Esophagus squamous epithelium (tissue), 5 donors: ENCODE measurements around the gene RXRG. TPM values are rescaled to one million over a fixed set of nuclear protein-coding genes. Genes with fewer than 3 reads are reported as not detected.

Source experiments
- DNase-seq: peaks from one replicate; lab custom pipeline; 2025; lab: John Stamatoyannopoulos, UW
- H3K27ac ChIP-seq, 4 donors: fragments of 200-600 bp; sonication (generic); one replicate each; pipeline ENCODE4 v1.5.1; 2016 to 2019; ENCODE audit warnings: mild to moderate bottlenecking in 1 of 4
- H3K27me3 ChIP-seq, 4 donors: fragments of 200-600 bp; sonication (generic); 1 replicate in 3 of 4; 2 replicates in 1 of 4; pipeline versions ENCODE4 v1.5.1 to v1.6.0; 2017 to 2021; ENCODE audit warnings: antibody characterized with exemption in 1 of 4
- H3K36me3 ChIP-seq, 3 donors: fragments of 200-600 bp; sonication (generic); one replicate each; pipeline ENCODE4 v1.5.1; 2016 to 2019
- H3K4me1 ChIP-seq, 3 donors: fragments of 200-600 bp; sonication (generic); one replicate each; pipeline ENCODE4 v1.5.1; 2017 to 2019
- H3K4me3 ChIP-seq, 4 donors: fragments of 200-600 bp; sonication (generic); 1 replicate in 3 of 4; 2 replicates in 1 of 4; pipeline ENCODE4 v1.5.1; 2016 to 2019; ENCODE audit warnings: mild to moderate bottlenecking in 2 of 4, moderate library complexity in 1 of 4
- H3K9me3 ChIP-seq, 3 donors: fragments of 200-600 bp; sonication (generic); one replicate each; pipeline ENCODE4 v1.5.1; 2016 to 2019
- POLR2A ChIP-seq, 4 donors: fragments of 450-650 bp; IDR thresholded peaks; one replicate each; pipeline ENCODE4 v1.6.1; 2017; ENCODE audit warnings: antibody characterized with exemption in 4 of 4, mild to moderate bottlenecking in 4 of 4, moderate library complexity in 3 of 4
- WGBS, 2 donors: methylation state at CpG; one replicate each; pipeline ENCODE4 v1.1.5; 2018; 5-methylcytosine and 5-hydroxymethylcytosine counted together
- intact Hi-C: fragments of 100-400 bp; cut with DNase I; formaldehyde crosslinking; loops from one replicate; pipeline ENCODE4 v1.15.0; 2022
- total RNA-seq, 4 donors: library from RNA; depleted of rRNA; stranded (reverse); fragments of >200 nt; gene quantifications; one replicate each; pipeline ENCODE4 v1.1.0, GENCODE V29; 2016
- TF ChIP-seq, protein P1 (sequence below), 6 experiments: fragments of 450-650 bp in 4 of 6; fragments of 200-600 bp in 2 of 6; sonication (generic) in 2 of 6; IDR thresholded peaks; one replicate each; pipeline ENCODE4 v1.5.1; 2016 to 2019; ENCODE audit warnings: antibody characterized with exemption in 6 of 6, mild to moderate bottlenecking in 4 of 6, moderate library complexity in 4 of 6
- donor health status: DM: yes; HTN: yes; CAD: no.

Gene RXRG
- total RNA-seq, 4 donors from 2014 or later: 0.15 to 0.38 TPM; not detected in 2

DNA sequence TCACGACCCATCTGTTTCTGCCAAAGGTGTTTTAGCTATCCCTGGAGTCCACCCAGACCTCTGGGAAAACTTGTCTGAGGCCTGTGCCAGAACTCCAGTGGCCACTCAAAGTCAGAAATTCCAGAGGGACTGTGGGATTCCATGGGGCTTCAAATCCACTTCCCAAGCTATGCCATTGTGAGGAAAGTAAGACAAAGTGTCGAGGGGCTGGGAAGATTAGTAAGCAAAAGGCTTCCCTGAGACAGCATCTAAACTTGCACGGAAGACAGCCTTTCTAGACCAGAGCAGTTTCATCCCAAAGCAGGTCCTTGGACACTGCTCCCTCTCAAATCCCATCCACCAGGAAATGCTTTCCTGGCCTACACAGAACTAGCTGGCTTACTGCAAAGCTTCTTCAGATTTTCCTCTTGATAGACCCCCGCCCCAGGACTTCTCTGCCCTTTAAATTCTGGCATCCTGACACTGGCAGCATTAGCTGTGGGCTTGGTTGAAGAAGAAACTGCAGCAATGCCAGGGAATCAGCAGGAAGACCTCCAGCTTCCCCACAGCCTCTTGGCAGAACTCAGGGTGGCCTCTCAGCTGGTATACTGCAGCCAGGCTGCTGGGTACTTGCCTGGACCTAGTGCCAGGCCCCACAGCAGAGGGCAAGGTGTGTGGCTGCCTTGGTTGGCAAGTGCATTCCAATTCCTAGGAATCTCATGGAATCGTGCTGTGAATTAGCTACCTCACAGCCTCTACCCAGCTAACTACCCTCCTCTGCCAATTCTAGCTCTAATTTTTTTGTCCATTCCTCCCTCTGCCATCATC is 61.1 kb downstream of the RXRG start:
- Histone ChIP-seq H3K4me1 (peaks cover 4 to 23% (median 11%) of the 10 kb centered on the region in 3 donors), H3K27me3 (peaks cover 0 to 31% (median 0%) of the 10 kb centered on the region in 4 donors), H3K9me3 (no peaks in the 10 kb centered on the region), H3K4me3 (no peak overlapping the region), H3K27ac (peak overlapping the region in 1 of 4 donors; percentile 7), H3K36me3 (no peaks in the 10 kb centered on the region)
- TF ChIP-seq, protein P1, sequence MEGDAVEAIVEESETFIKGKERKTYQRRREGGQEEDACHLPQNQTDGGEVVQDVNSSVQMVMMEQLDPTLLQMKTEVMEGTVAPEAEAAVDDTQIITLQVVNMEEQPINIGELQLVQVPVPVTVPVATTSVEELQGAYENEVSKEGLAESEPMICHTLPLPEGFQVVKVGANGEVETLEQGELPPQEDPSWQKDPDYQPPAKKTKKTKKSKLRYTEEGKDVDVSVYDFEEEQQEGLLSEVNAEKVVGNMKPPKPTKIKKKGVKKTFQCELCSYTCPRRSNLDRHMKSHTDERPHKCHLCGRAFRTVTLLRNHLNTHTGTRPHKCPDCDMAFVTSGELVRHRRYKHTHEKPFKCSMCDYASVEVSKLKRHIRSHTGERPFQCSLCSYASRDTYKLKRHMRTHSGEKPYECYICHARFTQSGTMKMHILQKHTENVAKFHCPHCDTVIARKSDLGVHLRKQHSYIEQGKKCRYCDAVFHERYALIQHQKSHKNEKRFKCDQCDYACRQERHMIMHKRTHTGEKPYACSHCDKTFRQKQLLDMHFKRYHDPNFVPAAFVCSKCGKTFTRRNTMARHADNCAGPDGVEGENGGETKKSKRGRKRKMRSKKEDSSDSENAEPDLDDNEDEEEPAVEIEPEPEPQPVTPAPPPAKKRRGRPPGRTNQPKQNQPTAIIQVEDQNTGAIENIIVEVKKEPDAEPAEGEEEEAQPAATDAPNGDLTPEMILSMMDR (IDR thresholded peaks at IDR 0.05): no peak
- TF ChIP-seq POLR2A (IDR thresholded peaks at IDR 0.05): no peak
- no peak for DNase-seq
- intact Hi-C loops: no loop called here
- 38 to 67% methylated on average over 3 to 5 of the region's 5 CpGs for WGBS, 2 donors

DNA sequence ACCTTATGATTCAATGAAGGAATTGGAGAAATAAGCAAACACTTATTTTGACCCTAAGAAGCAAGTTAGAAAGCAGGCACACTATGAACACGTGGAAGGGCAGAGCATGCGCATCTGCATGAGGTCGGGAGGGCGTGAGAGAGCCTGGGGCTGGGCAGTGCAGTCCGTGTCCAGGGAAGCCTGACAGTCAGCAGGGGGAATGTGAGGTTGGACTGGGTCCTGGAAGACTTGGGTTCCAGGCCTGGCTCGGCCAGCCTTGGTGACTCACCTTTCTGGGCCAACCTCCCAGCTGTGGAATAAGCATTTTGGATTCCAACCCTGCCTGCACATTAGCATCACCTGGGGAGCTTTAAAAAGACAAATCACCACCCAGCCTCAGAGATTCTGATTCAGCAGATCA is 61.9 kb downstream of the RXRG start:
- no peaks in the 10 kb centered on the region for H3K36me3 ChIP-seq
- H3K9me3 ChIP-seq: no peaks in the 10 kb centered on the region
- intact Hi-C loops: no loop called here
- H3K4me1 ChIP-seq: peaks cover 4 to 22% (median 11%) of the 10 kb centered on the region in 3 donors
- WGBS, 2 donors: 25 to 31% methylated on average over 6 of the region's 6 CpGs
- no peak overlapping the region for H3K27ac ChIP-seq
- DNase-seq: no peak
- H3K4me3 ChIP-seq: no peak overlapping the region
- TF ChIP-seq, protein P1 (IDR thresholded peaks at IDR 0.05): no peak
- TF ChIP-seq POLR2A (IDR thresholded peaks at IDR 0.05): no peak
- peaks cover 0 to 26% (median 0%) of the 10 kb centered on the region in 4 donors for H3K27me3 ChIP-seq

DNA sequence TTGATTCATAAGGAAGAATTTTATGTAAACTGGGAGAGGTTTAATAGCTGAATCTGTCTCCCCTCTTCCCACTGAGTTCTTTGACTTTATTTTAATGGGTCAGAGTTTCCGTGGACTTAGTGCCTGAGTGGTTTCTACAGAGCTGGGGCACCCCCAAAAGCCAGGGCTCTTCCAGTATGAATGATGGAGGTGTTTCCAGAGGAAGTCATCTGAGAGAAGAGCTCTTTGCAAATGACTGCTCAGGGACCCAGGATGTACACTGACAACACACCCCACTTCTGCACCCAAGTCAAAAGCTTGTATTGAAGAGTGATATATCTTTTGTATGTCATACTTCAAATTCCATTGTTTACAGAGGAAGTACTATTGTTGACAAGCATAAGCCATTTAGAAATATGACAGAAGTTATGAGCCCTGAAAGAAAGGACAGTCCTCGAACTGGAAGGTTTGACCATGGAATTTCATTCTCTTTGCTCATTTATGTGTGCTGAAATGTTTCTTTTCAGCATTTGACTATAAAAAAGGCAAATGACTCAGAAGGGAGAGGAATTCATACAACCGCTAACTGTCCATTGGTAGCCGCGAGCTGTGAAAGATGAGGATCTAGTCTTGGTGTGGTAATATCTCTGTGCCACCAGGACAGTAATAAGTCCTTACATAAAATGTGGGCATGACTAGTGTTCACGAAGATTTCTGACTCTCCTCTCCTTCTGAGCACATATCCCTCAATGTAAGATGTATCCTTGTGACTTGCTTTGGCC is 63.0 kb downstream of the RXRG start:
- peaks cover 4 to 18% (median 11%) of the 10 kb centered on the region in 3 donors for H3K4me1 ChIP-seq
- DNase-seq: no peak
- no peak overlapping the region for H3K4me3 ChIP-seq
- peaks cover 0 to 24% (median 0%) of the 10 kb centered on the region in 4 donors for H3K27me3 ChIP-seq
- H3K9me3 ChIP-seq: no peaks in the 10 kb centered on the region
- 81 to 89% methylated on average over 6 of the region's 6 CpGs for WGBS, 2 donors
- intact Hi-C loops: no loop called here
- TF ChIP-seq POLR2A (IDR thresholded peaks at IDR 0.05): no peak
- TF ChIP-seq, protein P1 (IDR thresholded peaks at IDR 0.05): no peak
- no peaks in the 10 kb centered on the region for H3K36me3 ChIP-seq
- no peak overlapping the region for H3K27ac ChIP-seq

DNA sequence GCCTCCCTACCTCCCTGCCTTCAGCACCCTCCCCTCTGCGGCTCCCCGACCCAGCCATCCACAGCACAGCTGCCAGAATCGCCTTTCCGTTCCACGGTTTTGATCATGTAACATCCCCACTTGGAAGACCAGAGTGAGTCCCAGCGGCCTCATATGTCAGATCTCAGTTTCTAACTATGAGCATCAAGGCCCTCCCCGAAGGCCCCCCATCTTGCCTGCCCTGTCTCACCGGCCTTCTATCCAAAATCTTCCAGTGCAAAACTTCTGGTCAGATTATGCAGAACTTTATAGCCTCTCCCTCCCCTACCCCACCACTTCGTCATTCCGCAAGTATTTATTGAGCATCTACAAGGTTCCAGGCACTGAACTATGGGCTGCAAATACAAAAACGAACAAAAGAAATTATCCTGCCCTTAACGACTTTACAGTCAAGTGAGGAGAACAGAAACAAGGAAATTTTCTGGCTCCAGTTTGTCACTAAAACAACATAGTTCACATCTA is 68.1 kb downstream of the RXRG start:
- 15 to 20% methylated on average over 11 to 12 of the region's 12 CpGs for WGBS, 2 donors
- no peak for DNase-seq
- intact Hi-C loops: no loop called here
- H3K9me3 ChIP-seq: no peaks in the 10 kb centered on the region
- H3K4me3 ChIP-seq: peak overlapping the region; percentile 11 to 67 (median 40)
- TF ChIP-seq POLR2A (IDR thresholded peaks at IDR 0.05): no peak
- TF ChIP-seq, protein P1 (IDR thresholded peaks at IDR 0.05): no peak
- peaks cover 6 to 17% (median 11%) of the 10 kb centered on the region in 3 donors for H3K4me1 ChIP-seq
- H3K27me3 ChIP-seq: peaks cover 0 to 42% (median 0%) of the 10 kb centered on the region in 4 donors
- H3K36me3 ChIP-seq: no peaks in the 10 kb centered on the region
- peak overlapping the region; percentile 72 to 92 (median 80) for H3K27ac ChIP-seq
